ENCODE data around the gene PODXL2. TPM values are rescaled to one million over a fixed set of nuclear protein-coding genes. Genes with fewer than 3 reads are reported as not detected.

The PODXL2 gene
- total RNA-seq, 1 donor from 2014 or later, result 28.9 TPM

DNA sequence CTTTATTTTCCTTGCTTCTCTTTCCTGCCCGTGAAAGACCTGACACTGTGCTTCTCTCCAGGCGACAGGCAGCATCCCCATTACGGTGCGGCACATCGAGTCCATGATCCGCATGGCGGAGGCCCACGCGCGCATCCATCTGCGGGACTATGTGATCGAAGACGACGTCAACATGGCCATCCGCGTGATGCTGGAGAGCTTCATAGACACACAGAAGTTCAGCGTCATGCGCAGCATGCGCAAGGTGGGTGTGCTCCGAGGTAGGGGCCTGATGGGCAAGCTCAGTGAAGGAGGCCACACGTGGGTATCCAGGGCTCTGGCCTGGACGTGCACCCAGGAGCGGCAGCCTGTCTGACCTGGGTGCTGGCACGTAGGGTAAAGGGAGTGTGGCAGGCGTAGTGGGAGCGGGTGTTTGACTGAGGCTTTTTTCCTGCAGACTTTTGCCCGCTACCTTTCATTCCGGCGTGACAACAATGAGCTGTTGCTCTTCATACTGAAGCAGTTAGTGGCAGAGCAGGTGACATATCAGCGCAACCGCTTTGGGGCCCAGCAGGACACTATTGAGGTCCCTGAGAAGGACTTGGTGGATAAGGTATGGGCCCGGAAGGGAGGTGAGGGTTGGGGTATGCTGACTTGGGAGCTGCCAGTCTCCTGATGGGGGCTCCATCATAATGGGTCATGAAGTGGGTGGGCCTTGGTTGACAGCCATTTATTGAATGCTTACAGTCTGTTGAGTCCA is 8.2 kb upstream of the PODXL2 start:
- DNase-seq (ENCODE audit: low read depth), result no peak
- H3K4me3 ChIP-seq (ENCODE audit: low read depth, low read length), result no peak overlapping the region
- TF ChIP-seq, protein P1, sequence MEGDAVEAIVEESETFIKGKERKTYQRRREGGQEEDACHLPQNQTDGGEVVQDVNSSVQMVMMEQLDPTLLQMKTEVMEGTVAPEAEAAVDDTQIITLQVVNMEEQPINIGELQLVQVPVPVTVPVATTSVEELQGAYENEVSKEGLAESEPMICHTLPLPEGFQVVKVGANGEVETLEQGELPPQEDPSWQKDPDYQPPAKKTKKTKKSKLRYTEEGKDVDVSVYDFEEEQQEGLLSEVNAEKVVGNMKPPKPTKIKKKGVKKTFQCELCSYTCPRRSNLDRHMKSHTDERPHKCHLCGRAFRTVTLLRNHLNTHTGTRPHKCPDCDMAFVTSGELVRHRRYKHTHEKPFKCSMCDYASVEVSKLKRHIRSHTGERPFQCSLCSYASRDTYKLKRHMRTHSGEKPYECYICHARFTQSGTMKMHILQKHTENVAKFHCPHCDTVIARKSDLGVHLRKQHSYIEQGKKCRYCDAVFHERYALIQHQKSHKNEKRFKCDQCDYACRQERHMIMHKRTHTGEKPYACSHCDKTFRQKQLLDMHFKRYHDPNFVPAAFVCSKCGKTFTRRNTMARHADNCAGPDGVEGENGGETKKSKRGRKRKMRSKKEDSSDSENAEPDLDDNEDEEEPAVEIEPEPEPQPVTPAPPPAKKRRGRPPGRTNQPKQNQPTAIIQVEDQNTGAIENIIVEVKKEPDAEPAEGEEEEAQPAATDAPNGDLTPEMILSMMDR (conservative IDR thresholded peaks at IDR 0.05; ENCODE audit: low read depth, low read length), result no peak

DNA sequence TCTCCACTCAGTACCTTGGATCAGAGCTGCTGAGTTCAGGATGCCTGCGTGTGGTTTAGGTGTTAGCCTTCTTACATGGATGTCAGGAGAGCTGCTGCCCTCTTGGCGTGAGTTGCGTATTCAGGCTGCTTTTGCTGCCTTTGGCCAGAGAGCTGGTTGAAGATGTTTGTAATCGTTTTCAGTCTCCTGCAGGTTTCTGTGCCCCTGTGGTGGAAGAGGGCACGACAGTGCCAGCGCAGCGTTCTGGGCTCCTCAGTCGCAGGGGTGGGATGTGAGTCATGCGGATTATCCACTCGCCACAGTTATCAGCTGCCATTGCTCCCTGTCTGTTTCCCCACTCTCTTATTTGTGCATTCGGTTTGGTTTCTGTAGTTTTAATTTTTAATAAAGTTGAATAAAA is 7.0 kb upstream of the PODXL2 start:
- TF ChIP-seq, protein P1 (conservative IDR thresholded peaks at IDR 0.05; ENCODE audit: low read depth, low read length), result no peak
- no peak overlapping the region for H3K4me3 ChIP-seq (ENCODE audit: low read depth, low read length)
- DNase-seq (ENCODE audit: low read depth), result no peak

DNA sequence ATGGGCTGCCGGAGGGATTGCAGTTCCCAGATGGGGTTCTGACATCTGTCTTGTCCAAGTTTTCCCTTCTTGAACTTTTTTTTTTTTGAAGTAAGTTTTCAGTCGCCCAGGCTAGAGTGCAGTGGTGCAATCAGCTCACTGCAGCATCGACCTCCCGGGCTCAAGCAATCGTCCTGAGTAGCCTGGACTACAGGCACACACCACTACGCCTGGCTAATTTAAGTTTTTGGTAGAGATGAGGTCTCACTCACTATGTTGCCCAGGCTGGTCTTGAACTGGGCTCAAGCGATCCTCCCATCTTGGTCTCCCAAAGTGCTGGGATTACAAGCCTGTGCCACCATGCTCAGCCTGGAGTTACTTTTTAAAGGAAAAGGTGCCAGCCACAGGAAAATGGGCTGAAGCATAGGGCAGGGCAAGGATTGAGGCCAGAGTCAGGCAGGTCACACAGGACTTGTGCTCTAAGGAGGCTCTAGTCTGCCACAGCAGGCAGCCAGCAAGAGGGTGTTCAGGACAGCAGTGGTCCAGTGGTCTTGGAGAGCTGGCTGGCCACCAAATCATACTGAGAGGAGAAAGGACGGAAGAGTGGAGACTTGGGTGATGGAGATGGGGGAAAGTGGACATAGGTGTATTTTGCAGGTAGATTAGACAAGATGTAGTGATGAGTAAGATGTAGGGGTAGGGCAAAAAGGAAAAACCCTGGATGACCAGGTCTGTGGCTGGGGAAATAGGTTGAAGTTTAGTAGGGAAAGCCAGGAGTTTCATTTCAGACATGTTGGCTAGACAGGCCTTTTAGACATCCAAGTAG is 6.0 kb upstream of the PODXL2 start:
- H3K4me3 ChIP-seq (ENCODE audit: low read depth, low read length), result no peak overlapping the region
- DNase-seq (ENCODE audit: low read depth), result no peak
- TF ChIP-seq, protein P1 (conservative IDR thresholded peaks at IDR 0.05; ENCODE audit: low read depth, low read length), result no peak

DNA sequence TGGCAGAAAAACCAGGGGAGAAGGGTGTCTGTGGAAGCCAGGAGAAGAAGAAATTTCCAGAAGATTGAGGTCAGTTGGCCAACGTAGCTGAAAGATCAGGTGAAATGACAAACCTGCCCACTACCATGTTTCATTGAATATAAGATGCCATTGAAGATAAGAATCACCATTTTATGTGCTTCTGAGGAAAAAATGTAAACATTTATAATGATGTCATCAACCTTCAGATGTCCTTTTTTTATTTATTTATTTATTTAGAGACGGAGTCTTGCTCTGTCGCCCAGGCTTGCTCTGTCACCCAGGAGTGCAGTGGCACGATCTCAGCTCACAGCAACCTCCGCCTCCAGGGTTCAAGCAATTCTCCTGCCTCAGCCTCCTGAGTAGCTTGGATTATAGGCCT is 4.9 kb upstream of the PODXL2 start:
- TF ChIP-seq, protein P1 (conservative IDR thresholded peaks at IDR 0.05; ENCODE audit: low read depth, low read length), result no peak
- DNase-seq (ENCODE audit: low read depth), result no peak
- H3K4me3 ChIP-seq (ENCODE audit: low read depth, low read length), result no peak overlapping the region

DNA sequence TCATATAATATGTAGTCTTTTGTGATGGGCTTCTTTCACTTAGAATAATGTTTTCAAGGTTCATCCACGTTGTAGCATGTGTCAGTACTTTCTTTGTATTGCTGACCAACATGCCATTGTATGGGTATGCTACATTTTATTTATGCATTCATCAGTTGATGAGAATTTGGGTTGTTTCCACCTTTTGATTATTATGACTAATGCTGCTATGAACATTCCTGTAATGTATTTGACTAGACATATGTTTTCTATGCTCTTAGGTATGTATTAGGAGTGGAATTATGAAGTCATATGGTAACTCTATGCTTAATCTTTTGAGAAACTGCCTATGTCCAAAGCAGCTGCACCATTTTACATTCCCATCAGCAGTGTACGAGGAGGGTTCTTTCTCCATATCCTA is 3.2 kb upstream of the PODXL2 start:
- no peak overlapping the region for H3K4me3 ChIP-seq (ENCODE audit: low read depth, low read length)
- DNase-seq (ENCODE audit: low read depth), result no peak
- TF ChIP-seq, protein P1 (conservative IDR thresholded peaks at IDR 0.05; ENCODE audit: low read depth, low read length), result no peak

DNA sequence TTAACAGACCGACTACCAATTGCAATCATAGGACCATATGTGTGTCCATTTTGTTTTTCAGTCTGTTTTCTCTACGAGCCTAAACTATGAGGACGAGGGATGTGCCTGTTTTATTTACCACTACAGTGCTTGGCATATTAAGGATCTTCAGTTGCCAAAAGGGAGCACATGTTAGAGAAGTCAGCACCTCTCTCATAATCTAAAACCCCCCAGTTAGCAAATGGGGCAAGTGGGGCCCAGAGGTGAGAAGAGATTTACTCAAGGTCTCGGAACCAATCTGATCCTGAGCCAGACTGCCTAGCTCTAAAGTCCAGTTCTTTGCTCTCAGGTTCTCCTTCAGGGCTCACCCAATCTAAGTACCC is 578 bp upstream of the PODXL2 start:
- TF ChIP-seq, protein P1 (conservative IDR thresholded peaks at IDR 0.05; ENCODE audit: low read depth, low read length), result no peak
- DNase-seq (ENCODE audit: low read depth), result no peak
- H3K4me3 ChIP-seq (ENCODE audit: low read depth, low read length), result no peak overlapping the region
